Stimulated activated naive B cell treated with anti-CD40 and anti-IgM and Interleukin-4, amounts not matched to agents 10 μg/mL and 1 μg/mL and 100 μg/mL, for 72 hours (primary cell): ENCODE measurements around the gene TBC1D22B.

Source experiments
- ATAC-seq, 2 donors: fragments of 150-1000 bp; cut with Tn5 transposase; replicated peaks; 2 replicates each; pipeline ENCODE4 v1.10.0; 2021; ENCODE audit warnings: moderate library complexity in 1 of 2
- DNase-seq: peaks from one replicate; pipeline ENCODE4 v3.0.0; 2021
- H3K27ac Mint-ChIP-seq: one replicate; pipeline ENCODE4 v1.8.0; 2022; ENCODE audit warnings: mild to moderate bottlenecking, mixed read lengths
- H3K27me3 Mint-ChIP-seq, 2 donors: one replicate each; pipeline ENCODE4 v1.8.0; 2022; ENCODE audit warnings: mixed read lengths in 2 of 2
- H3K36me3 Mint-ChIP-seq, 2 donors: one replicate each; pipeline ENCODE4 v1.8.0; 2022; ENCODE audit warnings: mixed read lengths in 2 of 2, mild to moderate bottlenecking in 1 of 2
- H3K4me1 Mint-ChIP-seq, 2 donors: one replicate each; pipeline ENCODE4 v1.8.0; 2022; ENCODE audit warnings: mixed read lengths in 2 of 2, mild to moderate bottlenecking in 1 of 2
- H3K4me3 Mint-ChIP-seq, 2 donors: one replicate each; pipeline ENCODE4 v1.8.0; 2022; ENCODE audit warnings: mild to moderate bottlenecking in 2 of 2, mixed read lengths in 2 of 2, moderate library complexity in 1 of 2
- H3K9me3 Mint-ChIP-seq, 2 donors: one replicate each; pipeline ENCODE4 v1.8.0; 2022; ENCODE audit warnings: mixed read lengths in 2 of 2, mild to moderate bottlenecking in 1 of 2

The TBC1D22B gene

DNA sequence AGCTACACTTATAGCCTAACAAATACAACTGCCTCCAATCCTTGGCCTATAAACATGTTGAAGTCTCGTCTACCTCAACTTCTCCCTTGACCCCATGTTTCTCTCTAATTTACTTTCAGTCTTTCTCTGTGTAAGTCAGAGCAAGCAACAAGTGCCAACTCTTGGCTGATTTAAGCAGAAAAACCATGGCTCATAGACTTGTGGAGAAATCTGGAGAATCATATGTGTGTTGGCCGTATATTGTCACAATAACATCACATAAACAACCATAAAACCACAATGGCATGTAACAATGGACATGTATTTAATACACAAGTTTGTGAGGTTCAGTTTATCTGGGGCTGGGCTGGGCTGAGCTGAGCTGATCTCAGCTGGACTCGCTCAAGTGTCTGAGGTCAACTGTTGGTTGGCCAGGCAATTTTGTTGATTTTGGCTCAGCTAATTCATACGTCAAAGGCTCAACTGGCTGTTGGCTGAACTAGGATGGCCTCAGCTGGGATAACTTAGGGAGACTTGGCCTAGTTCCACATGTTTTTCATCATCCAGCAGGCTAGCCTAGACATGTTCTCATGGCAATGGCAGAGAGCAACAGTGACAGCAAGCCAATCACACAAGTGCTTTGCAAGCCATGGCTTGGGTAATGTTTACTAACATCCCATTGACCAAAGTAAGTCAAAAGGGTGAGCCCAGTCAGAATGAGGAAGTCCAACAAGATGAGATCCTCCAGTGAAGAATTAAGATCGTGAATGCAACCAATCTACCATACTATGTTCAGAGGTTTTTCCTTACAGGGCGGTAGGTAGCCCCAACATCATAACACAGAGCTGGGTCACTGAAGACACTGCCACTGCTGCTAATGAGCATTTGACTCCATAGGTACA, 12.9 kb upstream of the TBC1D22B start:
- H3K9me3 Mint-ChIP-seq = no peaks in the 10 kb centered on the region
- H3K4me3 Mint-ChIP-seq = no peak overlapping the region
- peaks cover 0 to 7% of the 10 kb centered on the region in 2 donors for H3K36me3 Mint-ChIP-seq
- peaks cover 16 to 25% of the 10 kb centered on the region in 2 donors for H3K4me1 Mint-ChIP-seq
- ATAC-seq = no peak
- H3K27ac Mint-ChIP-seq = no peak overlapping the region
- peaks cover 0 to 9% of the 10 kb centered on the region in 2 donors for H3K27me3 Mint-ChIP-seq
- no peak for DNase-seq

GRCh38 chr6:37251211-37251780, 6.3 kb upstream of the TBC1D22B start:
- Mint-ChIP-seq H3K4me3 (no peak overlapping the region), H3K27ac (no peak overlapping the region), H3K36me3 (peaks cover 5 to 9% of the 10 kb centered on the region in 2 donors), H3K4me1 (peaks cover 4 to 6% of the 10 kb centered on the region in 2 donors), H3K9me3 (no peaks in the 10 kb centered on the region), H3K27me3 (peaks cover 0 to 1% of the 10 kb centered on the region in 2 donors)
- DNase-seq (no peak), ATAC-seq (no peak)

DNA sequence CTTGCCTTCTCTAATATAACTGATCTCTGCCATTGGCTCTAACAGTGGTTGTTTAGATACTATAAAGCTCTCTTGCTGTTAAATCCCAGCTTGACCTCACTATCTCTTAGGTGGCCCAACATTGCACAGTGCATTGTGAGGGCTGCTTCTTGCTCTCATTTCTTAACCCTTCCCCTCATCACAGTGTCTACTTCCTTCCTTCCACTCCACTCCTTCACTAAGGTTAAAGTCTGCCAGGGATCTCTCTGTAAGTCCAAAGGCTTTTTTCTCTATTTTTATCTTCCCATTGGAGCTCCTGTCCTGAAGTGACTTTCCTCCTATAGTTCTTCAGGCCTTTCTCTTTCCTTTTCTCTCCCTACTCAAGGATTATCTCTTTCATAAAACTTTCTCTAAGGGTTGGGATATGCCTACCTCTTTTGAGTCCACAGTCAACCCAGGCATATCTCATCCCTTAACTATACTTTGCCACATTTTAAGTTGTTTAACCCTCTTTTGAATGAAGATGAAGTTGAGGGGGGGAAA, 4.0 kb upstream of the TBC1D22B start:
- Mint-ChIP-seq H3K4me3 (no peak overlapping the region), H3K4me1 (peaks cover 16 to 18% of the 10 kb centered on the region in 2 donors), H3K9me3 (no peaks in the 10 kb centered on the region), H3K36me3 (peaks cover 10 to 11% of the 10 kb centered on the region in 2 donors), H3K27me3 (no peaks in the 10 kb centered on the region), H3K27ac (no peak overlapping the region)
- ATAC-seq = no peak
- no peak for DNase-seq

GRCh38 chr6:37254881-37255280, 2.7 kb upstream of the TBC1D22B start:
- Mint-ChIP-seq H3K36me3 (peaks cover 11% of the 10 kb centered on the region in 2 donors), H3K4me3 (no peak overlapping the region), H3K27me3 (no peaks in the 10 kb centered on the region), H3K4me1 (peaks cover 23 to 31% of the 10 kb centered on the region in 2 donors), H3K27ac (no peak overlapping the region), H3K9me3 (no peaks in the 10 kb centered on the region)
- no peak for DNase-seq
- ATAC-seq = no peak

GRCh38 chr6:37256692-37257319, 766 bp upstream of the TBC1D22B start:
- ATAC-seq (no peak), DNase-seq (no peak)
- Mint-ChIP-seq H3K9me3 (no peaks in the 10 kb centered on the region), H3K27ac (no peak overlapping the region), H3K36me3 (peaks cover 11 to 14% of the 10 kb centered on the region in 2 donors), H3K4me1 (peaks cover 26 to 35% of the 10 kb centered on the region in 2 donors), H3K27me3 (no peaks in the 10 kb centered on the region), H3K4me3 (peak overlapping the region; percentile 67 to 94)

- peak overlapping the region; percentile 100 for H3K27ac Mint-ChIP-seq
- H3K27me3 Mint-ChIP-seq = no peaks in the 10 kb centered on the region
- H3K4me3 Mint-ChIP-seq = peak overlapping the region; percentile 94 to 97
- H3K36me3 Mint-ChIP-seq = peaks cover 12 to 14% of the 10 kb centered on the region in 2 donors
- ATAC-seq (no peak), DNase-seq (no peak)
- H3K9me3 Mint-ChIP-seq = no peaks in the 10 kb centered on the region
- peaks cover 26 to 35% of the 10 kb centered on the region in 2 donors for H3K4me1 Mint-ChIP-seq
Observed at GRCh38 chr6:37257320-37257633, 295 bp upstream of the TBC1D22B start.

- Mint-ChIP-seq H3K36me3 (peaks cover 18 to 25% of the 10 kb centered on the region in 2 donors), H3K9me3 (no peaks in the 10 kb centered on the region), H3K27me3 (no peaks in the 10 kb centered on the region), H3K4me3 (peak overlapping the region; percentile 94 to 97), H3K27ac (peak overlapping the region; percentile 100), H3K4me1 (peaks cover 33 to 46% of the 10 kb centered on the region in 2 donors)
- DNase-seq = no peak
- ATAC-seq = no peak
Observed at GRCh38 chr6:37258405-37259105, 983 bp downstream of the TBC1D22B start.

DNA sequence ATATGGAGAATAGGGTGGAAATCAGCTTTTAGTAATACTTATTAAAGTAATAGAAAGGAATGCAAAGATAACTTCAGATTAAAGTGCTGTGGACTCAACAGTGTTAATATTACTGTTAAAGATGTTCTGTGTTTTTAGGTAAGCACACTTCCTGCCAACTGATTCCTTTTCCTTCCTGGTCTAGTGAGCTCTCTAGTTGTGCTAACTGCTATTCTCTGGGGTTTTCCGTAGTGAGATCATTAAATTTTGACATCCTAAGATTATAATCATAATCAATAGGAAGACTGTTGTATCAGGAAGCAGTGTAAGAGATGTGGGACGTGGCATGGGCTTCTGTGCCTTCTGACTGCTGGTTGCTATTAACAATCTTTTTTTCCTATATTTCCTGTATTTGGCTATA, 1.6 kb downstream of the TBC1D22B start:
- peak overlapping the region; percentile 67 to 94 for H3K4me3 Mint-ChIP-seq
- DNase-seq (no peak), ATAC-seq (no peak)
- H3K36me3 Mint-ChIP-seq = peaks cover 18 to 25% of the 10 kb centered on the region in 2 donors
- H3K27me3 Mint-ChIP-seq = no peaks in the 10 kb centered on the region
- H3K9me3 Mint-ChIP-seq = no peaks in the 10 kb centered on the region
- peaks cover 33 to 47% of the 10 kb centered on the region in 2 donors for H3K4me1 Mint-ChIP-seq
- H3K27ac Mint-ChIP-seq = peak overlapping the region; percentile 89

GRCh38 chr6:37260040-37260439, 2.5 kb downstream of the TBC1D22B start:
- H3K4me3 Mint-ChIP-seq = peak overlapping the region; percentile 67 to 94
- peaks cover 39 to 55% of the 10 kb centered on the region in 2 donors for H3K4me1 Mint-ChIP-seq
- no peaks in the 10 kb centered on the region for H3K27me3 Mint-ChIP-seq
- peaks cover 16 to 29% of the 10 kb centered on the region in 2 donors for H3K36me3 Mint-ChIP-seq
- ATAC-seq (peak; percentile 11 to 21), DNase-seq (no peak)
- no peaks in the 10 kb centered on the region for H3K9me3 Mint-ChIP-seq
- peak overlapping the region; percentile 89 for H3K27ac Mint-ChIP-seq

- H3K4me3 Mint-ChIP-seq = no peak overlapping the region
- DNase-seq = no peak
- peaks cover 42 to 58% of the 10 kb centered on the region in 2 donors for H3K4me1 Mint-ChIP-seq
Observed at GRCh38 chr6:37260444-37260843, 2.9 kb downstream of the TBC1D22B start.

GRCh38 chr6:37261198-37261597, 3.6 kb downstream of the TBC1D22B start:
- Mint-ChIP-seq H3K27ac (no peak overlapping the region), H3K27me3 (no peaks in the 10 kb centered on the region), H3K4me1 (peaks cover 41 to 61% of the 10 kb centered on the region in 2 donors), H3K9me3 (no peaks in the 10 kb centered on the region), H3K4me3 (no peak overlapping the region), H3K36me3 (peaks cover 13 to 26% of the 10 kb centered on the region in 2 donors)
- no peak for DNase-seq
- no peak for ATAC-seq

More at GRCh38 chr6:37260444-37260843, 2.9 kb downstream of the TBC1D22B start:
- H3K27me3 Mint-ChIP-seq = no peaks in the 10 kb centered on the region
- ATAC-seq = no peak
- no peaks in the 10 kb centered on the region for H3K9me3 Mint-ChIP-seq
- H3K27ac Mint-ChIP-seq = no peak overlapping the region
- peaks cover 14 to 29% of the 10 kb centered on the region in 2 donors for H3K36me3 Mint-ChIP-seq

GRCh38 chr6:37262446-37263026, 5.0 kb downstream of the TBC1D22B start:
- H3K4me3 Mint-ChIP-seq = no peak overlapping the region
- H3K27ac Mint-ChIP-seq = no peak overlapping the region
- H3K9me3 Mint-ChIP-seq = no peaks in the 10 kb centered on the region
- H3K4me1 Mint-ChIP-seq = peaks cover 33 to 54% of the 10 kb centered on the region in 2 donors
- DNase-seq (no peak), ATAC-seq (no peak)
- no peaks in the 10 kb centered on the region for H3K27me3 Mint-ChIP-seq
- H3K36me3 Mint-ChIP-seq = peaks cover 13 to 26% of the 10 kb centered on the region in 2 donors

- Mint-ChIP-seq H3K4me1 (peaks cover 25 to 49% of the 10 kb centered on the region in 2 donors), H3K27ac (no peak overlapping the region), H3K4me3 (no peak overlapping the region), H3K9me3 (no peaks in the 10 kb centered on the region), H3K27me3 (no peaks in the 10 kb centered on the region), H3K36me3 (peaks cover 18 to 28% of the 10 kb centered on the region in 2 donors)
- ATAC-seq (no peak), DNase-seq (no peak)
Observed at GRCh38 chr6:37265001-37265400, 7.4 kb downstream of the TBC1D22B start.
